ENCODE measurements around the gene DDX41.

- TF ChIP-seq POLR2A (IDR thresholded peaks at IDR 0.05) (no peak), EP300 (IDR thresholded peaks at IDR 0.05) (no peak)
Observed at GRCh38 chr5:177527595-177527994, 10.8 kb upstream of the DDX41 start.

Measured in ovary (tissue), 1 donor.